A549 (cell line): ENCODE measurements around the gene USP25. TPM values are rescaled to one million over a fixed set of nuclear protein-coding genes. Genes with fewer than 3 reads are reported as not detected.

Experiments
- ATAC-seq, 2 experiments: fragments of 200-7000 bp in 1 of 2; fragments of >200 bp in 1 of 2; cut with Nextera tagmentation in 1 of 2; cut with Tn5 transposase in 1 of 2; 3 replicates each; pipeline versions ENCODE4 v1.8.0 to v1.9.1; 2018 to 2020; ENCODE audit warnings: mild to moderate bottlenecking in 1 of 2, moderate library complexity in 1 of 2
- CTCF ChIA-PET: fragments of 300-600 bp; sonication (Branson Sonifier 250); formaldehyde crosslinking; extraction: SDS; loops from one replicate; lab custom pipeline; 2021; ENCODE audit warnings: antibody characterized with exemption, inconsistent platforms; lab: Yijun Ruan, JAX
- POLR2A ChIA-PET: fragments of 350-600 bp; formaldehyde crosslinking; extraction: SDS; loops from one replicate; lab custom pipeline; 2021; ENCODE audit warnings: antibody characterized with exemption, inconsistent platforms; lab: Yijun Ruan, JAX
- DNase-seq, 2 experiments: peaks; one replicate each; pipeline versions ENCODE4 v3.0.0 to v3.0.0-alpha.2; 2011 to 2016; ENCODE audit warnings: low read depth in 1 of 2, low spot score in 1 of 2
- FAIRE-seq: peaks from 2 replicates; lab custom pipeline; 2011; peaks lifted over from hg19 to GRCh38; lab: Jason Lieb, UNC
- H3K27ac ChIP-seq, 2 experiments: fragments of >200 bp; sonication (Bioruptor Twin); formaldehyde crosslinking; 3 replicates each; pipeline ENCODE4 v1.5.1; 2016 to 2017
- H3K4me1 ChIP-seq: fragments of >200 bp; sonication (Bioruptor Twin); formaldehyde crosslinking; 3 replicates; pipeline ENCODE4 v1.6.1; 2016
- H3K4me2 ChIP-seq: fragments of >200 bp; sonication (Bioruptor Twin); formaldehyde crosslinking; 3 replicates; pipeline ENCODE4 v1.6.1; 2016
- H3K4me3 ChIP-seq: fragments of >200 bp; sonication (Bioruptor Twin); formaldehyde crosslinking; 3 replicates; pipeline ENCODE4 v1.5.1; 2016
- H3K9me3 ChIP-seq: fragments of >200 bp; sonication (Bioruptor Twin); formaldehyde crosslinking; 3 replicates; pipeline ENCODE4 v1.6.1; 2016
- BHLHE40 ChIP-seq: IDR thresholded peaks from 2 replicates; pipeline ENCODE4 v1.6.1; 2012; ENCODE audit warnings: low read depth, low read length, inconsistent platforms
- CBX8 ChIP-seq: fragments of 200-600 bp; sonication (generic); IDR thresholded peaks from 2 replicates; pipeline ENCODE4 v1.6.1; 2016
- CEBPB ChIP-seq, 2 experiments: fragments of >200 bp in 1 of 2; sonication (Bioruptor Twin) in 1 of 2; formaldehyde crosslinking in 1 of 2; IDR thresholded peaks; 2 replicates each; pipeline ENCODE4 v1.6.1; 2012 to 2016
- CHD4 ChIP-seq: fragments of 200-600 bp; sonication (generic); IDR thresholded peaks from 2 replicates; pipeline ENCODE4 v1.6.1; 2016; ENCODE audit warnings: antibody characterized with exemption, mild to moderate bottlenecking, borderline replicate concordance
- ESRRA ChIP-seq: fragments of 150-350 bp; IDR thresholded peaks from 2 replicates; pipeline ENCODE4 v1.6.1; 2014; ENCODE audit warnings: mild to moderate bottlenecking, low read length, borderline replicate concordance
- GATA3 ChIP-seq: IDR thresholded peaks from 2 replicates; pipeline ENCODE4 v1.6.1; 2012; ENCODE audit warnings: borderline replicate concordance
- HEYL ChIP-seq: fragments of 250-450 bp; sonication (Bioruptor Pico); IDR thresholded peaks from 2 replicates; pipeline ENCODE4 v1.8.0; 2021; ENCODE audit warnings: mild to moderate bottlenecking, moderate library complexity
- KDM5A ChIP-seq: fragments of 200-600 bp; sonication (generic); IDR thresholded peaks from 2 replicates; pipeline ENCODE4 v1.6.1; 2016; ENCODE audit warnings: antibody characterized with exemption, mild to moderate bottlenecking
- PHF8 ChIP-seq: fragments of 200-600 bp; sonication (generic); IDR thresholded peaks from 2 replicates; pipeline ENCODE4 v1.6.1; 2016; ENCODE audit warnings: low read depth, mild to moderate bottlenecking, antibody characterized with exemption, moderate library complexity, borderline replicate concordance
- RARB ChIP-seq: fragments of 250-450 bp; sonication (Bioruptor Pico); IDR thresholded peaks from 2 replicates; pipeline ENCODE4 v1.8.0; 2021; ENCODE audit warnings: mild to moderate bottlenecking, moderate library complexity
- RNF2 ChIP-seq: fragments of 200-600 bp; sonication (generic); IDR thresholded peaks from 2 replicates; pipeline ENCODE4 v1.6.1; 2016; ENCODE audit warnings: low read depth, mild to moderate bottlenecking, antibody characterized with exemption, moderate library complexity, borderline replicate concordance
- SMC3 ChIP-seq: fragments of >200 bp; sonication (Bioruptor Twin); formaldehyde crosslinking; IDR thresholded peaks from 3 replicates; pipeline ENCODE4 v1.6.1; 2018; ENCODE audit warnings: inconsistent platforms
- SREBF2 ChIP-seq: fragments of 450-650 bp; IDR thresholded peaks from 2 replicates; pipeline ENCODE4 v1.6.1; 2014; ENCODE audit warnings: mild to moderate bottlenecking, moderate library complexity
- TFCP2L1 ChIP-seq: fragments of 250-450 bp; sonication (Bioruptor Pico); IDR thresholded peaks from 2 replicates; pipeline ENCODE4 v1.5.0; 2021; ENCODE audit warnings: mild to moderate bottlenecking
- TP53 ChIP-seq: fragments of 250-450 bp; sonication (Bioruptor Pico); IDR thresholded peaks from 2 replicates; pipeline ENCODE4 v1.5.0; 2021; ENCODE audit warnings: mild to moderate bottlenecking, moderate library complexity
- WGBS: methylation state at CpG from one replicate; pipeline ENCODE4 v1.1.6; 2017; ENCODE audit errors: missing lambda C conversion rate; 5-methylcytosine and 5-hydroxymethylcytosine counted together
- polyA plus RNA-seq, 4 experiments: library from polyadenylated mRNA; depleted of rRNA in 3 of 4; stranded (reverse); fragments of >200 nt; fragmentation: RNase III in 1 of 4; extraction: RNeasy Plus Mini Kit Qiagen cat#74134 plus additional on column Dnase treatment in 1 of 4; gene quantifications; 2 replicates in 3 of 4; 3 replicates in 1 of 4; pipeline ENCODE4 v1.2.3, GENCODE V29; 2011 to 2017
- TF ChIP-seq, protein P1 (sequence below): IDR thresholded peaks from 2 replicates; pipeline ENCODE4 v1.6.1; 2012
- TF ChIP-seq, protein P2 (sequence below): IDR thresholded peaks from 2 replicates; pipeline ENCODE4 v1.6.1; 2012
- TF ChIP-seq, protein P3 (sequence below): fragments of 250-450 bp; sonication (Bioruptor Pico); IDR thresholded peaks from 2 replicates; pipeline ENCODE4 v1.5.0; 2020; ENCODE audit warnings: low read depth, mild to moderate bottlenecking, moderate library complexity
- TF ChIP-seq, protein P4 (sequence below): fragments of 200-600 bp; sonication (generic); IDR thresholded peaks from 2 replicates; pipeline ENCODE4 v1.6.1; 2016; ENCODE audit warnings: antibody characterized with exemption, mild to moderate bottlenecking, moderate library complexity

Gene USP25
- polyA plus RNA-seq, 2 of the 4 experiments (the other 2 are of a cell fraction), result 15.3 to 33.5 TPM

DNA sequence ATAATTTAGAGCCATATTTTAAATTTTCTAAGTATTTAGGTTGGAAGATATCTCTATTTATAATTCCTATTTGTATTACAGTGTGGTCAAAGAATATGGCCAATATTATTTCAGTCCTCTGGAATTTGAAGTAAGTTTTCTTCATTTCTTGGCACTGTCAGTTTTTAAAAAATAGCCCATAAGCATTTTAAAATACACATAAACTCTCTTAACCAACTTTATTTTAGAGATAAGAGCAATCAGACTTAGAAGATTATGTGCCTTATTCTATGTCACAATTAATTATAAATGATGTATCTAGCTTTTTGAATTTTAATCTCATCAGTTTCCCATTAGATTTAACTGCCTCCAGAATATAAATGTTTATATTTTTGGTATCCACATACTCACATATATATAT, 130.8 kb downstream of the USP25 start:
- TF ChIP-seq TP53 (CRISPR knock-in tag) (no peak), TFCP2L1 (CRISPR knock-in tag) (no peak), CHD4 (no peak), KDM5A (no peak), CEBPB (IDR thresholded peaks at IDR 0.05) (no peak), HEYL (CRISPR knock-in tag) (no peak)
- TF ChIP-seq, all 56 proteins: peak for 0
- no peak overlapping the region for H3K27ac ChIP-seq
- ChIA-PET CTCF (no interaction called here), POLR2A (no interaction called here)
- FAIRE-seq (no peak), DNase-seq (no peak), ATAC-seq (no peak)
- no peak overlapping the region for H3K4me2 ChIP-seq
- H3K4me1 ChIP-seq, result no peaks in the 10 kb centered on the region
- no peak overlapping the region for H3K4me3 ChIP-seq
- H3K9me3 ChIP-seq, result no peaks in the 10 kb centered on the region

DNA sequence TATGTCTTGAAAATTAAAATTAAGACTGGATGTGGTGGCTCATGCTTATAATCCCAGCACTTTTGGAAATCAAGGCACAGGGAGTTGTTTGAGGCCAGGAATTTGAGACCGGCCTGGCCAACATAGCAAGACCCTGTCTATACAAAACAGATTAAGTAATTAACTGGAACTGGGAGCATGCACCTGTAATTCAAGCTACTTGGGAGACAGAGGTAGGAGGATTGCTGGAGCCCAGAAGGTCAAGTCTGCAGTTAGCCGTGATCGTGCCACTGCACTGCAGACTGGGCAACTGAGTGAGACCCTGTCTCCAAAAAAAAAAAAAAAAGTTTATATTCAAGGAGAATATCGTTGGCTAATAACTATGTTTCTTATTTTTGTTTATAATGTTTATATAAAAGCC, 139.2 kb downstream of the USP25 start:
- CTCF ChIA-PET, result interaction anchor here (0.6 kb wide), 1 partner anchor 1402 kb away, joined by 3 read pairs; no protein-coding TSS in a partner anchor
- TF ChIP-seq BHLHE40, result no peak
- no peak for TF ChIP-seq RNF2
- TF ChIP-seq RARB, result no peak
- TF ChIP-seq GATA3, result no peak
- TF ChIP-seq ESRRA, result no peak
- TF ChIP-seq, protein P1, sequence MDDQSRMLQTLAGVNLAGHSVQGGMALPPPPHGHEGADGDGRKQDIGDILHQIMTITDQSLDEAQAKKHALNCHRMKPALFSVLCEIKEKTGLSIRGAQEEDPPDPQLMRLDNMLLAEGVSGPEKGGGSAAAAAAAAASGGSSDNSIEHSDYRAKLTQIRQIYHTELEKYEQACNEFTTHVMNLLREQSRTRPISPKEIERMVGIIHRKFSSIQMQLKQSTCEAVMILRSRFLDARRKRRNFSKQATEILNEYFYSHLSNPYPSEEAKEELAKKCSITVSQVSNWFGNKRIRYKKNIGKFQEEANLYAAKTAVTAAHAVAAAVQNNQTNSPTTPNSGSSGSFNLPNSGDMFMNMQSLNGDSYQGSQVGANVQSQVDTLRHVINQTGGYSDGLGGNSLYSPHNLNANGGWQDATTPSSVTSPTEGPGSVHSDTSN, result no peak
- TF ChIP-seq CBX8, result no peak
- TF ChIP-seq, protein P2, sequence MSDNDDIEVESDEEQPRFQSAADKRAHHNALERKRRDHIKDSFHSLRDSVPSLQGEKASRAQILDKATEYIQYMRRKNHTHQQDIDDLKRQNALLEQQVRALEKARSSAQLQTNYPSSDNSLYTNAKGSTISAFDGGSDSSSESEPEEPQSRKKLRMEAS, result no peak
- no peak for TF ChIP-seq PHF8
- TF ChIP-seq, protein P3, sequence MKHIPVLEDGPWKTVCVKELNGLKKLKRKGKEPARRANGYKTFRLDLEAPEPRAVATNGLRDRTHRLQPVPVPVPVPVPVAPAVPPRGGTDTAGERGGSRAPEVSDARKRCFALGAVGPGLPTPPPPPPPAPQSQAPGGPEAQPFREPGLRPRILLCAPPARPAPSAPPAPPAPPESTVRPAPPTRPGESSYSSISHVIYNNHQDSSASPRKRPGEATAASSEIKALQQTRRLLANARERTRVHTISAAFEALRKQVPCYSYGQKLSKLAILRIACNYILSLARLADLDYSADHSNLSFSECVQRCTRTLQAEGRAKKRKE, result no peak
- TF ChIP-seq TP53 (CRISPR knock-in tag), result no peak
- FAIRE-seq, result no peak

DNA sequence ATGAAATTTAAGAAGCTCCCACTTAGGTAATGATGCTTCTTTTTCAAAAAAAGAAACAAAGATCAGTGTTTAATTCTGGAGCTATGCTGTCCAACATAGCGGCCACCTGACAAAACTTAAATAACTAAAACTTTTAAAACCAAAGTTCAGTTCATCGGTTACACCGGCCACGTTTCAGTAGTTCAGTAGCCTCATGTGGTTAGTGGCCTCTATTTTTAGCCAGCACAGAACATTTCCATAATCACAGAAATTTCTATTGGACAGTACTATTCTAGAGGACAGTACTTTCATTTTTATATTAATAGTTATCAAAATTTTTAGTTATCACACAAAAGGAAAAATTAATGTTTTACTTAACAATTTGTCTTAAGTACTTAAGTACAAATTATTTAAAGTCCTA, 141.0 kb downstream of the USP25 start:
- ATAC-seq, result no peak
- Histone ChIP-seq H3K27ac (no peak overlapping the region), H3K4me2 (no peak overlapping the region), H3K9me3 (no peaks in the 10 kb centered on the region), H3K4me1 (no peaks in the 10 kb centered on the region)
- WGBS, result 88% methylated on average over 4 of the region's 4 CpGs
- CTCF ChIA-PET, result no interaction called here
- no peak for DNase-seq
- FAIRE-seq, result no peak
- TF ChIP-seq, protein P4, sequence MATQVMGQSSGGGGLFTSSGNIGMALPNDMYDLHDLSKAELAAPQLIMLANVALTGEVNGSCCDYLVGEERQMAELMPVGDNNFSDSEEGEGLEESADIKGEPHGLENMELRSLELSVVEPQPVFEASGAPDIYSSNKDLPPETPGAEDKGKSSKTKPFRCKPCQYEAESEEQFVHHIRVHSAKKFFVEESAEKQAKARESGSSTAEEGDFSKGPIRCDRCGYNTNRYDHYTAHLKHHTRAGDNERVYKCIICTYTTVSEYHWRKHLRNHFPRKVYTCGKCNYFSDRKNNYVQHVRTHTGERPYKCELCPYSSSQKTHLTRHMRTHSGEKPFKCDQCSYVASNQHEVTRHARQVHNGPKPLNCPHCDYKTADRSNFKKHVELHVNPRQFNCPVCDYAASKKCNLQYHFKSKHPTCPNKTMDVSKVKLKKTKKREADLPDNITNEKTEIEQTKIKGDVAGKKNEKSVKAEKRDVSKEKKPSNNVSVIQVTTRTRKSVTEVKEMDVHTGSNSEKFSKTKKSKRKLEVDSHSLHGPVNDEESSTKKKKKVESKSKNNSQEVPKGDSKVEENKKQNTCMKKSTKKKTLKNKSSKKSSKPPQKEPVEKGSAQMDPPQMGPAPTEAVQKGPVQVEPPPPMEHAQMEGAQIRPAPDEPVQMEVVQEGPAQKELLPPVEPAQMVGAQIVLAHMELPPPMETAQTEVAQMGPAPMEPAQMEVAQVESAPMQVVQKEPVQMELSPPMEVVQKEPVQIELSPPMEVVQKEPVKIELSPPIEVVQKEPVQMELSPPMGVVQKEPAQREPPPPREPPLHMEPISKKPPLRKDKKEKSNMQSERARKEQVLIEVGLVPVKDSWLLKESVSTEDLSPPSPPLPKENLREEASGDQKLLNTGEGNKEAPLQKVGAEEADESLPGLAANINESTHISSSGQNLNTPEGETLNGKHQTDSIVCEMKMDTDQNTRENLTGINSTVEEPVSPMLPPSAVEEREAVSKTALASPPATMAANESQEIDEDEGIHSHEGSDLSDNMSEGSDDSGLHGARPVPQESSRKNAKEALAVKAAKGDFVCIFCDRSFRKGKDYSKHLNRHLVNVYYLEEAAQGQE, result no peak
- no peak for TF ChIP-seq SREBF2
- TF ChIP-seq SMC3, result no peak
- TF ChIP-seq CBX8, result no peak
- TF ChIP-seq, all 56 proteins: peak for 0
- POLR2A ChIA-PET, result no interaction called here
- no peak overlapping the region for H3K4me3 ChIP-seq

More for the DNA sequence above, 139.2 kb downstream of the USP25 start:
- no peak for ATAC-seq
- Histone ChIP-seq H3K9me3 (no peaks in the 10 kb centered on the region), H3K4me2 (no peak overlapping the region), H3K27ac (no peak overlapping the region), H3K4me3 (no peak overlapping the region), H3K4me1 (no peaks in the 10 kb centered on the region)
- WGBS, result 83% methylated on average over 4 of the region's 4 CpGs
- DNase-seq, result no peak
- POLR2A ChIA-PET, result no interaction called here
